HepG2 (cell line): ENCODE measurements around the gene FUT8. TPM values are rescaled to one million over a fixed set of nuclear protein-coding genes. Genes with fewer than 3 reads are reported as not detected.

Experiments used
- ATAC-seq: fragments of 200-7000 bp; cut with Tn5 transposase; 3 replicates; pipeline ENCODE4 v1.9.1; 2020; ENCODE audit warnings: mild to moderate bottlenecking, moderate library complexity
- BruUV-seq: library from RNA; stranded (reverse); fragments of 400-500 nt; replicated peaks from 2 replicates; lab custom pipeline; 2021; lab: Mats Ljungman, UMichigan
- CTCF ChIA-PET: fragments of 300-600 bp; formaldehyde crosslinking; extraction: SDS; loops from one replicate; lab custom pipeline; 2021; ENCODE audit warnings: low total read pairs, inconsistent platforms, low intra/inter-chr PET ratio; lab: Yijun Ruan, JAX
- POLR2A ChIA-PET: fragments of 350-600 bp; sonication (Branson Sonifier 250); formaldehyde crosslinking; loops from one replicate; lab custom pipeline; 2020; ENCODE audit warnings: antibody characterized with exemption, inconsistent platforms; lab: Yijun Ruan, JAX
- DNase-seq: peaks from one replicate; pipeline ENCODE4 v3.0.0-alpha.2; 2015; ENCODE audit warnings: low spot score
- FAIRE-seq: peaks from 3 replicates; lab custom pipeline; 2011; peaks lifted over from hg19 to GRCh38; lab: Jason Lieb, UNC
- H2AFZ ChIP-seq: one replicate; pipeline ENCODE4 v1.6.1; 2011; ENCODE audit warnings: low read length, inconsistent platforms
- H3K27ac ChIP-seq: fragments of 300-600 bp; 3 replicates; pipeline ENCODE4 v1.8.0; 2011; ENCODE audit warnings: mixed run types, mild to moderate bottlenecking, mixed read lengths, low read length, inconsistent platforms; ENCODE audit not compliant: insufficient read depth; ENCODE audit errors: extremely low read length
- H3K27me3 ChIP-seq, 2 experiments: fragments of 200-600 bp in 1 of 2; 2 replicates in 1 of 2; 3 replicates in 1 of 2; pipeline versions ENCODE4 v1.6.0 to v1.8.0; 2011; ENCODE audit warnings: low read length in 2 of 2, mild to moderate bottlenecking in 2 of 2, moderate library complexity in 2 of 2, inconsistent platforms in 1 of 2; ENCODE audit not compliant: insufficient read depth in 2 of 2, control insufficient read depth in 1 of 2
- H3K36me3 ChIP-seq, 2 experiments: fragments of 200-600 bp in 1 of 2; replicated peaks in 1 of 2; 2 replicates in 1 of 2; 3 replicates in 1 of 2; pipeline versions ENCODE4 v1.5.1 to v1.8.0; 2011; ENCODE audit warnings: low read length in 2 of 2, inconsistent platforms in 1 of 2; ENCODE audit not compliant: insufficient read depth in 2 of 2, control insufficient read depth in 1 of 2
- H3K4me1 ChIP-seq: 2 replicates; pipeline ENCODE4 v1.5.1; 2012; ENCODE audit warnings: low read length, inconsistent platforms; ENCODE audit not compliant: insufficient read depth
- H3K4me2 ChIP-seq: 2 replicates; pipeline ENCODE4 v1.6.0; 2011; ENCODE audit warnings: low read depth, low read length, inconsistent platforms
- H3K4me3 ChIP-seq, 3 experiments: fragments of 200-600 bp in 1 of 3; sonication (generic), shearing (Covaris generic) in 1 of 3; replicated peaks in 1 of 3; 2 replicates each; pipeline ENCODE4 v1.5.1; 2011 to 2016; ENCODE audit warnings: low read length in 3 of 3, inconsistent platforms in 2 of 3, low read depth in 2 of 3, mild to moderate bottlenecking in 2 of 3, control low read depth in 1 of 3, mixed read lengths in 1 of 3; ENCODE audit not compliant: insufficient read depth in 1 of 3
- H3K79me2 ChIP-seq: one replicate; pipeline ENCODE4 v1.6.1; 2011; ENCODE audit warnings: low read length, inconsistent platforms; ENCODE audit not compliant: insufficient read depth
- H3K9ac ChIP-seq: 2 replicates; pipeline ENCODE4 v1.6.0; 2011; ENCODE audit warnings: mild to moderate bottlenecking, low read depth, low read length, inconsistent platforms; ENCODE audit not compliant: insufficient read depth
- H3K9me3 ChIP-seq: 2 replicates; pipeline ENCODE4 v1.5.1; 2012; ENCODE audit warnings: mild to moderate bottlenecking, low read length
- H4K20me1 ChIP-seq: 2 replicates; pipeline ENCODE4 v1.6.0; 2011; ENCODE audit warnings: inconsistent platforms, mild to moderate bottlenecking, low read length, moderate library complexity; ENCODE audit not compliant: insufficient read depth
- ESRRA ChIP-seq: sonication (generic); formaldehyde crosslinking; IDR thresholded peaks from 2 replicates; pipeline ENCODE4 v1.5.1; 2020; ENCODE audit warnings: mild to moderate bottlenecking, low read depth, missing genetic modification reagents
- FOSL2 ChIP-seq: sonication (generic); formaldehyde crosslinking; IDR thresholded peaks from 2 replicates; pipeline ENCODE4 v1.4.0; 2020; ENCODE audit warnings: missing genetic modification reagents
- HNF4G ChIP-seq, 2 experiments: sonication (generic) in 1 of 2; formaldehyde crosslinking in 1 of 2; IDR thresholded peaks; 2 replicates each; pipeline versions ENCODE4 v1.4.0 to v1.6.1; 2011 to 2020; ENCODE audit warnings: borderline replicate concordance in 2 of 2, low read depth in 2 of 2, mild to moderate bottlenecking in 2 of 2, low read length in 1 of 2, missing genetic modification reagents in 1 of 2, moderate library complexity in 1 of 2
- JARID2 ChIP-seq: sonication (generic); formaldehyde crosslinking; IDR thresholded peaks from 2 replicates; pipeline ENCODE4 v1.8.1; 2023; ENCODE audit warnings: missing genetic modification reagents, inconsistent platforms; ENCODE audit not compliant: insufficient replicate concordance
- KLF9 ChIP-seq: IDR thresholded peaks from 2 replicates; pipeline ENCODE4 v1.6.1; 2016; ENCODE audit warnings: low read depth
- LCORL ChIP-seq, 2 experiments: fragments of 450-650 bp in 1 of 2; sonication (generic) in 1 of 2; formaldehyde crosslinking in 1 of 2; IDR thresholded peaks; 2 replicates each; pipeline versions ENCODE4 v1.5.0 to v1.6.1; 2017 to 2020; ENCODE audit warnings: antibody characterized with exemption in 1 of 2, missing genetic modification reagents in 1 of 2
- MTF1 ChIP-seq: sonication (generic); formaldehyde crosslinking; IDR thresholded peaks from 2 replicates; pipeline ENCODE4 v1.5.0; 2020; ENCODE audit warnings: missing genetic modification reagents
- MXI1 ChIP-seq: IDR thresholded peaks from 3 replicates; pipeline ENCODE4 v1.6.1; 2012; ENCODE audit warnings: low read depth, low read length, inconsistent platforms, borderline replicate concordance
- NR2F1 ChIP-seq, 2 experiments: fragments of 450-650 bp in 1 of 2; formaldehyde crosslinking in 1 of 2; IDR thresholded peaks; 2 replicates each; pipeline versions ENCODE4 v1.5.0 to v1.6.1; 2016 to 2020; ENCODE audit warnings: mild to moderate bottlenecking in 1 of 2, missing compliant biosample characterization in 1 of 2, missing genetic modification reagents in 1 of 2, moderate library complexity in 1 of 2
- REPIN1 ChIP-seq: sonication (generic); formaldehyde crosslinking; IDR thresholded peaks from 2 replicates; pipeline ENCODE4 v1.8.0; 2022; ENCODE audit warnings: missing genetic modification reagents, low read depth, mild to moderate bottlenecking, borderline replicate concordance
- ZBTB1 ChIP-seq: sonication (generic); formaldehyde crosslinking; IDR thresholded peaks from 2 replicates; pipeline ENCODE4 v1.4.0; 2020; ENCODE audit warnings: missing genetic modification reagents, borderline replicate concordance
- ZBTB39 ChIP-seq: sonication (generic); formaldehyde crosslinking; IDR thresholded peaks from 2 replicates; pipeline ENCODE4 v1.5.0; 2020; ENCODE audit warnings: missing genetic modification reagents
- ZNF256 ChIP-seq: sonication (generic); formaldehyde crosslinking; conservative IDR thresholded peaks from 2 replicates; pipeline ENCODE4 v1.4.0; 2020; ENCODE audit warnings: missing genetic modification reagents
- ZNF883 ChIP-seq: sonication (generic); formaldehyde crosslinking; IDR thresholded peaks from 2 replicates; pipeline ENCODE4 v1.5.1; 2020; ENCODE audit warnings: mild to moderate bottlenecking, missing genetic modification reagents; ENCODE audit errors: not compliant biosample characterization
- ZSCAN5A ChIP-seq: sonication (generic); formaldehyde crosslinking; IDR thresholded peaks from 2 replicates; pipeline ENCODE4 v1.8.0; 2022; ENCODE audit warnings: mild to moderate bottlenecking, missing genetic modification reagents, borderline replicate concordance
- WGBS: methylation state at CpG from one replicate; pipeline ENCODE4 v1.1.6; 2017; ENCODE audit warnings: low lambda C conversion rate; 5-methylcytosine and 5-hydroxymethylcytosine counted together
- in situ Hi-C: cut with HindIII; loops from 2 replicates; pipeline ENCODE4 v1.10.0; 2017; ENCODE audit warnings: low pct_unique_long_range_greater_than_20kb; ENCODE audit not compliant: extremely low pct_ligation_motif_present
- intact Hi-C: fragments of 100-400 bp; cut with micrococcal nuclease; formaldehyde crosslinking; loops from one replicate; pipeline ENCODE4 v1.10.0; 2022; ENCODE audit not compliant: unreplicated experiment
- polyA plus RNA-seq, 8 experiments: library from polyadenylated mRNA; depleted of rRNA in 3 of 8; stranded (reverse) in 7 of 8; unstranded in 1 of 8; fragments of >200 nt; fragmentation: Illumina TruSeq in 4 of 8; extraction: Trizol in 4 of 8; gene quantifications; 2 replicates each; pipeline versions ENCODE4 v1.2.1 to v1.2.3, GENCODE V29; 2011 to 2016; ENCODE audit warnings: low read depth in 4 of 8, missing spikeins in 1 of 8, mixed read lengths in 1 of 8; ENCODE audit not compliant: insufficient read depth in 1 of 8
- total RNA-seq, 5 experiments: library from RNA; depleted of rRNA; stranded (reverse); fragments of >200 nt; fragmentation: Illumina TruSeq; extraction: Trizol; gene quantifications; 2 replicates each; pipeline ENCODE4 v1.2.3, GENCODE V29; 2016; ENCODE audit warnings: low read depth in 1 of 5

Gene FUT8
- total and polyA plus RNA-seq, 2 of the 13 experiments (the other 11 are each of a cell fraction or from before 2014, with no cell fraction given): 9.3 to 17.5 TPM

- WGBS: 51% methylated on average over 3 of the region's 3 CpGs
- no peak for TF ChIP-seq JARID2 (CRISPR knock-in tag)
- no peak overlapping the region for H3K4me2 ChIP-seq
Measured at GRCh38 chr14:65462411-65462810, 49.9 kb downstream of the FUT8 start.

GRCh38 chr14:65465584-65465983 lies 53.1 kb downstream of the FUT8 start:
- FAIRE-seq (no peak), DNase-seq (no peak), ATAC-seq (no peak)
- intact Hi-C loops (no loop called here), in situ Hi-C loops (no loop called here)
- CTCF ChIA-PET: no interaction called here
- no peaks in the 10 kb centered on the region for H3K27me3 ChIP-seq
- 100% methylated on average over 1 of the region's 1 CpG for WGBS
- no peaks in the 10 kb centered on the region for H3K9me3 ChIP-seq
- no peak overlapping the region for H2AFZ ChIP-seq
- no peak overlapping the region for H3K4me3 ChIP-seq
- no TSS peak for BruUV-seq
- H3K4me1 ChIP-seq: peaks cover 14% of the 10 kb centered on the region
- H3K4me2 ChIP-seq: no peak overlapping the region
- no peaks in the 10 kb centered on the region for H4K20me1 ChIP-seq
- POLR2A ChIA-PET: no interaction called here
- no peaks in the 10 kb centered on the region for H3K79me2 ChIP-seq
- H3K9ac ChIP-seq: no peak overlapping the region
- H3K36me3 ChIP-seq: no peaks in the 10 kb centered on the region
- no peak overlapping the region for H3K27ac ChIP-seq
- no peak for TF ChIP-seq MXI1
- no peak for TF ChIP-seq ESRRA (CRISPR knock-in tag)
- no peak for TF ChIP-seq FOSL2 (CRISPR knock-in tag)
- no peak for TF ChIP-seq NR2F1 (CRISPR knock-in tag; IDR thresholded peaks at IDR 0.05)
- TF ChIP-seq HNF4G (IDR thresholded peaks at IDR 0.05; ENCODE audit: borderline replicate concordance, low read depth, low read length): no peak
- no peak for TF ChIP-seq HNF4G (CRISPR knock-in tag; IDR thresholded peaks at IDR 0.05; ENCODE audit: borderline replicate concordance, low read depth)
- TF ChIP-seq ZBTB1 (CRISPR knock-in tag): no peak
- no peak for TF ChIP-seq ZBTB39
- TF ChIP-seq ZNF883 (CRISPR knock-in tag): no peak
- TF ChIP-seq REPIN1 (CRISPR knock-in tag): no peak
- TF ChIP-seq MTF1 (CRISPR knock-in tag): no peak
- TF ChIP-seq ZNF256 (CRISPR knock-in tag): no peak
- no peak for TF ChIP-seq LCORL (IDR thresholded peaks at IDR 0.05)
- no peak for TF ChIP-seq LCORL (CRISPR knock-in tag; IDR thresholded peaks at IDR 0.05)
- TF ChIP-seq KLF9 (CRISPR knock-in tag): no peak
- no peak for TF ChIP-seq ZSCAN5A (CRISPR knock-in tag)

More at GRCh38 chr14:65462411-65462810, 49.9 kb downstream of the FUT8 start:
- no peak for ATAC-seq
- H3K27ac ChIP-seq: no peak overlapping the region
- H3K9me3 ChIP-seq: no peaks in the 10 kb centered on the region
- H3K4me3 ChIP-seq: no peak overlapping the region
- H2AFZ ChIP-seq: no peak overlapping the region
- no peaks in the 10 kb centered on the region for H3K79me2 ChIP-seq
- DNase-seq: no peak
- H4K20me1 ChIP-seq: no peaks in the 10 kb centered on the region
- CTCF ChIA-PET: no interaction called here
- no peaks in the 10 kb centered on the region for H3K4me1 ChIP-seq
- no TSS peak for BruUV-seq
- H3K27me3 ChIP-seq: no peaks in the 10 kb centered on the region
- POLR2A ChIA-PET: no interaction called here
- H3K9ac ChIP-seq: no peak overlapping the region
- FAIRE-seq: no peak
- H3K36me3 ChIP-seq: no peaks in the 10 kb centered on the region
- intact Hi-C loops (no loop called here), in situ Hi-C loops (no loop called here)
